HUDEP-2 (cell line): Measurements from ENCODE around the gene SPO11.

Experiments used
- DNase-seq, 76 experiments: peaks; one replicate each; lab custom pipeline; 2025; ENCODE audit not compliant: unreplicated experiment in 76 of 76; lab: John Stamatoyannopoulos, UW

The SPO11 gene

GRCh38 chr20:57388953-57389694, 59.5 kb downstream of the SPO11 start:
- peak in 71 of 76 experiments; percentile 25 to 87 (median 66) for DNase-seq

GRCh38 chr20:57389695-57390603, 60.3 kb downstream of the SPO11 start:
- peak in 45 of 76 experiments; percentile 10 to 87 (median 45) for DNase-seq

- DNase-seq: peak in 67 of 76 experiments; percentile 12 to 85 (median 66)
Observed at GRCh38 chr20:57390604-57391438, 61.2 kb downstream of the SPO11 start, which contains the start of gene RBM38. TSS of gene RBM38 (plus strand) at chr20:57391396. CDS start at chr20:57391582, 186 bp downstream.

- DNase-seq: peak in 10 of 76 experiments; percentile 6 to 35 (median 18)
Observed at GRCh38 chr20:57391439-57392301, 62.1 kb downstream of the SPO11 start.

GRCh38 chr20:57392512-57393271, 63.1 kb downstream of the SPO11 start:
- peak in 17 of 76 experiments; percentile 2 to 46 (median 20) for DNase-seq
